Neuronal stem cell (in vitro differentiated cells): ENCODE results near the gene TRAPPC1.

ENCODE experiments used
- DNase-seq: peaks from one replicate; pipeline ENCODE4 v3.0.0-alpha.2; 2013; ENCODE audit warnings: low spot score
- H2AFZ ChIP-seq: one replicate; pipeline ENCODE4 v1.6.1; 2013; ENCODE audit warnings: mild to moderate bottlenecking, low read length, inconsistent platforms
- H2AK5ac ChIP-seq: 2 replicates; pipeline ENCODE4 v1.6.1; 2013; ENCODE audit warnings: low read depth, mild to moderate bottlenecking, inconsistent platforms, low read length, moderate library complexity, mixed read lengths
- H2BK120ac ChIP-seq: 2 replicates; pipeline ENCODE4 v1.6.1; 2013; ENCODE audit warnings: low read depth, mild to moderate bottlenecking, inconsistent platforms, low read length, moderate library complexity, mixed read lengths
- H2BK12ac ChIP-seq: one replicate; pipeline ENCODE4 v1.6.1; 2013; ENCODE audit warnings: low read length, inconsistent platforms
- H2BK15ac ChIP-seq: 2 replicates; pipeline ENCODE4 v1.6.1; 2013; ENCODE audit warnings: mild to moderate bottlenecking, low read length, inconsistent platforms, mixed read lengths
- H2BK5ac ChIP-seq: one replicate; pipeline ENCODE4 v1.6.1; 2013; ENCODE audit warnings: inconsistent platforms, mild to moderate bottlenecking, low read length, moderate library complexity
- H3K14ac ChIP-seq: one replicate; pipeline ENCODE4 v1.6.1; 2013; ENCODE audit warnings: low read length, inconsistent platforms
- H3K18ac ChIP-seq: 2 replicates; pipeline ENCODE4 v1.6.1; 2013; ENCODE audit warnings: low read length, inconsistent platforms
- H3K23ac ChIP-seq: 2 replicates; pipeline ENCODE4 v1.6.1; 2013; ENCODE audit warnings: low read depth, mild to moderate bottlenecking, mixed read lengths, low read length, inconsistent platforms; ENCODE audit not compliant: poor library complexity
- H3K27ac ChIP-seq: replicated peaks from 3 replicates; pipeline ENCODE4 v1.5.1; 2013; ENCODE audit warnings: low read length, inconsistent platforms
- H3K27me3 ChIP-seq, 3 experiments: 2 replicates each; pipeline ENCODE4 v1.6.1; 2013; ENCODE audit warnings: low read length in 3 of 3, mild to moderate bottlenecking in 2 of 3, inconsistent platforms in 1 of 3, low read depth in 1 of 3, mixed read lengths in 1 of 3, moderate library complexity in 1 of 3; ENCODE audit not compliant: control insufficient read depth in 3 of 3, insufficient read depth in 3 of 3
- H3K36me3 ChIP-seq, 2 donors: replicated peaks in 1 of 2; 2 replicates each; pipeline ENCODE4 v1.6.1; 2013; ENCODE audit warnings: low read length in 2 of 2; ENCODE audit not compliant: control insufficient read depth in 2 of 2, insufficient read depth in 2 of 2
- H3K4ac ChIP-seq: 2 replicates; pipeline ENCODE4 v1.6.1; 2013; ENCODE audit warnings: inconsistent platforms, mild to moderate bottlenecking, low read length, moderate library complexity
- H3K4me1 ChIP-seq, 2 donors: 1 replicate in 1 of 2; 2 replicates in 1 of 2; pipeline ENCODE4 v1.6.1; 2013; ENCODE audit warnings: low read length in 2 of 2, low read depth in 1 of 2; ENCODE audit not compliant: control insufficient read depth in 2 of 2, insufficient read depth in 1 of 2
- H3K4me2 ChIP-seq: one replicate; pipeline ENCODE4 v1.6.1; 2013; ENCODE audit warnings: mild to moderate bottlenecking, low read length, inconsistent platforms; ENCODE audit not compliant: insufficient read depth, poor library complexity, severe bottlenecking
- H3K4me3 ChIP-seq, 2 donors: 2 replicates each; pipeline ENCODE4 v1.5.1; 2013; ENCODE audit warnings: low read length in 2 of 2, mild to moderate bottlenecking in 2 of 2, inconsistent platforms in 1 of 2, moderate library complexity in 1 of 2
- H3K79me1 ChIP-seq: one replicate; pipeline ENCODE4 v1.6.1; 2013; ENCODE audit warnings: low read depth, mild to moderate bottlenecking, inconsistent platforms, low read length, moderate library complexity
- H3K9ac ChIP-seq: one replicate; pipeline ENCODE4 v1.6.1; 2013; ENCODE audit warnings: mild to moderate bottlenecking, low read depth, low read length, inconsistent platforms; ENCODE audit not compliant: poor library complexity
- H3K9me3 ChIP-seq, 2 donors: replicated peaks in 1 of 2; 2 replicates each; pipeline versions ENCODE3 to v1.6.1; 2013; ENCODE audit warnings: low read length in 2 of 2, mild to moderate bottlenecking in 2 of 2, inconsistent platforms in 1 of 2, low read depth in 1 of 2, mixed read lengths in 1 of 2, moderate library complexity in 1 of 2; ENCODE audit not compliant: control insufficient read depth in 2 of 2, insufficient read depth in 1 of 2
- H4K8ac ChIP-seq: one replicate; pipeline ENCODE4 v1.6.1; 2013; ENCODE audit warnings: low read depth, mild to moderate bottlenecking, inconsistent platforms, low read length, moderate library complexity
- H4K91ac ChIP-seq: one replicate; pipeline ENCODE4 v1.6.1; 2013; ENCODE audit warnings: low read length, low read depth, mild to moderate bottlenecking, inconsistent platforms; ENCODE audit not compliant: poor library complexity
- WGBS, 2 donors: extraction: QIAGEN DNeasy Blood & Tissue Kit; methylation state at CpG; one replicate each; pipeline ENCODE4 v1.1.7; 2013; ENCODE audit warnings: missing lambda C conversion rate in 2 of 2, mixed read lengths in 1 of 2; ENCODE audit not compliant: insufficient read length in 2 of 2, insufficient replicate concordance in 1 of 2; ENCODE audit errors: extremely low coverage in 2 of 2; 5-methylcytosine and 5-hydroxymethylcytosine counted together

Gene TRAPPC1

DNA sequence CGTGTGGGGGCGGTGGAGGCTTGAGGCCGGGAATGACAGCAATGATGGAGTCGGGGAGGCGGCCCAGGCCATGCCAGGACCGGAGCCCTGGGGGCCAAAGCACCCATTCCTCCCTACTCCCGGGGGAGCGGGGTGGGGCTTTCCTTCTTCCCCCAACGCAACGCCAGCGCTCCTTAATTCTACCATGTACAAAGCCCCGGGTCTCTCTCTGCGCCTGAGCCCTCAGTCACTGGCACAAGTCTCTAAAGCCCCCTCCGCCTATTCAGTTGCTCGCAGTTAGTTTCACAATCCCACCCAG, 15.4 kb downstream of the TRAPPC1 start:
- Histone ChIP-seq H2BK120ac (peak overlapping the region; percentile 83), H3K9ac (no peak overlapping the region), H4K91ac (no peak overlapping the region), H2BK5ac (peak overlapping the region; percentile 93), H2AFZ (peak overlapping the region; percentile 99), H4K8ac (no peak overlapping the region), H3K4me1 (peaks cover 7 to 12% of the 10 kb centered on the region in 2 donors), H3K4ac (no peak overlapping the region), H3K79me1 (no peaks in the 10 kb centered on the region), H3K36me3 (peaks cover 2 to 14% of the 10 kb centered on the region in 2 donors), H3K4me2 (peak overlapping the region; percentile 96), H3K27me3 (peaks cover 0 to 11% (median 0%) of the 10 kb centered on the region in 3 experiments), H3K23ac (peak overlapping the region; percentile 95), H2AK5ac (peak overlapping the region; percentile 20), H3K14ac (no peak overlapping the region), H2BK15ac (peak overlapping the region; percentile 91), H3K18ac (peak overlapping the region; percentile 99), H3K9me3 (peaks cover 0 to 7% of the 10 kb centered on the region in 2 donors), H3K27ac (no peak overlapping the region), H2BK12ac (no peak overlapping the region), H3K4me3 (peak overlapping the region; percentile 87 to 88)
- no CpG with 5 or more reads among the region's 15 CpGs for WGBS, 2 donors
- no peak for DNase-seq

DNA sequence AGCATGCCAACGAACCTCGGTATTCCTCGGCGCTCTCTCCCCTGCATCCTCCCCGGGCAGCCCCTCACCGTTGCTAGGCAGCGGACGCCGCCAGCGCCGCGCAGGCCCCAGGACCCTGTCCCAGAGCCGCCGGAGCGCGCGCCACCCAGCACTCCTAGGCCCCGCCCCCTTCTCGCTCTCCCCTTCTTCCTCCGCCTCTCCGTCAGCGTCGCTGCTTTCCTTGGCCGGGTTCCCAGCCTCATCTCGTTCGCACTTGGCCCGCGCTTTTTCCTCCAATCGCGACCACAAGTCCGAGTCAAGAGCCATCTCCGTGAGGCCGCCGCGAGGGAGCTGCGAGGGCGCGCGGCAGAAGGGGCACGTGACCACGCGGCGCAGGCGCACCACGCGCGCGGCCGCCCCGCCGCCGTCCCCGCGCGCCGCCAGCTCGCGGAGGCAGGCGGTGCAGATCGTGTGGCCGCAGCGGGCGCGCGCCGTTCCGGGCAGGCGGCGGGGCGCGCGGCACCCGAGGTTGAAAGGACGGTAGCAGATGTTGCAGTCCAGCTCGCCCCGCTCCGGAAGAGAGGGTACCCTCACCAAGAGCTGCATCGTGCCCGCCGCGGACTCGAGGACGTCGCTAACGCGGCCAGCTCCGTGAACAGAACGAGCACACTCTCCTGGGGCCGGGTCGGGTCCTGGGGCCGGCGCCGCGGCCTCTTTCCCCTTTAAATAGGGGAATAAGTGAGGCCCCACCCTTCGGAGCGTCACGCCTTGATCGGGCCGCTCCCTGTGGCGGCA, 15.9 kb downstream of the TRAPPC1 start, which contains the start of gene RNF227:
RNF227 (minus strand) TSS at position 679 of the 774 bp plus-strand sequence; CDS start at position 585, 94 bp downstream.
- peak within 1 kb of the TSS; percentile 95 for H3K9ac ChIP-seq

DNA sequence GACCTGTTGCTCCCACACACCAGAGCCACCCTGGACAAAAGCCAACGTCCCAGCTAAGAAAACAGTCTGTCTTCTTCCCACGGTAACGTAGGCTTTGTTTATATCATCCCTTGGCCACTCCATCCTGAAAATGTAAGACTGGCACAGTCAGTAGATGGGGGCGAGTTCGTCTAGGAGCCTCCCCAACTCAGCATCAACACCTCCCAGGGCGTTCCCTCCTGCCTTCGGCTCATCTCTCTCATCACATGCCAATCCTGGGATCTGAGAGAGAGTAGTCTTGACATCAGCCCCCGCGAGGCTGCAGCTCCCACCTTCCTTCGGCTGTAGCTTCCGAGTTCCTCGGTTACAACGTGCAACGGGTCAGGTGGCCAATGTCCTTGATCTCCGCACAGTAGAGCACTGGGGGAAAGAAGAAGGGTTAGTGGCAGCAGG, 16.6 kb downstream of the TRAPPC1 start:
- H3K18ac ChIP-seq = peak overlapping the region; percentile 93
- H3K4me2 ChIP-seq = peak overlapping the region; percentile 96
- peaks cover 2 to 25% of the 10 kb centered on the region in 2 donors for H3K36me3 ChIP-seq
- H4K91ac ChIP-seq = no peak overlapping the region
- peaks cover 7 to 12% of the 10 kb centered on the region in 2 donors for H3K4me1 ChIP-seq
- H2BK15ac ChIP-seq = no peak overlapping the region
- no peak overlapping the region for H3K4ac ChIP-seq
- peak overlapping the region; percentile 99 for H2AFZ ChIP-seq
- H3K23ac ChIP-seq = peak overlapping the region; percentile 95
- peak overlapping the region; percentile 92 for H3K27ac ChIP-seq
- no peak overlapping the region for H2BK12ac ChIP-seq
- H4K8ac ChIP-seq = no peak overlapping the region
- peak overlapping the region; percentile 87 to 88 for H3K4me3 ChIP-seq
- H3K14ac ChIP-seq = no peak overlapping the region
- H2AK5ac ChIP-seq = peak overlapping the region; percentile 85
- H3K9ac ChIP-seq = peak overlapping the region; percentile 95
- peaks cover 0 to 11% (median 0%) of the 10 kb centered on the region in 3 experiments for H3K27me3 ChIP-seq
- no peaks in the 10 kb centered on the region for H3K79me1 ChIP-seq
- DNase-seq = no peak
- H2BK5ac ChIP-seq = peak overlapping the region; percentile 93
- peaks cover 0 to 7% of the 10 kb centered on the region in 2 donors for H3K9me3 ChIP-seq
- no CpG with 5 or more reads among the region's 15 CpGs for WGBS, 2 donors
- no peak overlapping the region for H2BK120ac ChIP-seq

More for the DNA sequence above, 15.9 kb downstream of the TRAPPC1 start, which contains the start of gene RNF227:
- Histone ChIP-seq H2BK5ac (peak within 1 kb of the TSS; percentile 93), H3K4ac (no peak within 1 kb of the TSS), H2BK15ac (peak within 1 kb of the TSS; percentile 91), H3K27ac (peak within 1 kb of the TSS; percentile 92), H4K8ac (no peak within 1 kb of the TSS), H3K9me3 (peaks cover 0 to 7% of the 10 kb centered on the region in 2 donors), H3K27me3 (peaks cover 0 to 11% (median 0%) of the 10 kb centered on the region in 3 experiments), H2AK5ac (peak within 1 kb of the TSS; percentile 85), H2BK120ac (peak within 1 kb of the TSS; percentile 83), H3K18ac (peak within 1 kb of the TSS; percentile 99), H3K23ac (peak within 1 kb of the TSS; percentile 95), H3K36me3 (peaks cover 2 to 19% of the 10 kb centered on the region in 2 donors), H3K4me3 (peak within 1 kb of the TSS; percentile 87 to 88), H2AFZ (peak within 1 kb of the TSS; percentile 99), H3K4me2 (peak within 1 kb of the TSS; percentile 96), H3K4me1 (peaks cover 7 to 12% of the 10 kb centered on the region in 2 donors), H3K14ac (peak within 1 kb of the TSS; percentile 25), H4K91ac (no peak within 1 kb of the TSS), H3K79me1 (no peaks in the 10 kb centered on the region), H2BK12ac (no peak within 1 kb of the TSS)
- DNase-seq = peak; percentile 84
- WGBS, 2 donors = no CpG with 5 or more reads among the region's 100 CpGs

DNA sequence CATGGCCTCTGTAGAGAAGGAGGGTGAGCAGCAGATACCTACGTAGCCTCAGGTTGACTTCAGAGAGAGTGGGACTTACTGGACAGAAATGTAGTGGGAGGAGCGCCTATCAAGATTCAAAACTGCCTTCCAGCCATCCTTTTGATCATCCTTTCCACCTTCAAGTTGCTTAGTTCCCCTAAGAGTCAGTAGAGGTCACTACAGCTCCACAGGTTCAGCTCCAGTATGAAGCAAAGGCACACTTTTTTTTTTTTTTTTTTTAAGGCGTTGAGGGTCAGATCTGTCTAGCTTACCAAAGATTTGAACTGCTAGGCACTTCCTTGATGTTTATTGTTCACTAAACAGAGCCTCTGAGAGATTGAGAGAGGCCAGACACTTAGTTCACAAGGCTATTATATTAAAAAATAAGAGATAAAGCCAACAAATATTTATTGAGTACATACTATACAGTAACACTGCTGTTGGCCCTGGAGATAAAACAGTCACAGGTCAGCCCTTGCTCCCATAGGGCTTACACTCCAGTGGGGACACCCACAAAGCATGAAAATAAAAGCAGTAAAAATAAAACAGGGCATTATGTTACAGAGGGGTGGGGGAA, 18.7 kb downstream of the TRAPPC1 start:
- Histone ChIP-seq H3K9me3 (peaks cover 0 to 7% of the 10 kb centered on the region in 2 donors), H3K23ac (no peak overlapping the region), H2BK120ac (no peak overlapping the region), H3K9ac (no peak overlapping the region), H3K14ac (no peak overlapping the region), H2BK15ac (no peak overlapping the region), H2AK5ac (no peak overlapping the region), H2AFZ (no peak overlapping the region), H3K4me2 (no peak overlapping the region), H3K27me3 (peaks cover 0 to 9% (median 0%) of the 10 kb centered on the region in 3 experiments), H3K79me1 (no peaks in the 10 kb centered on the region), H2BK5ac (no peak overlapping the region), H3K18ac (no peak overlapping the region), H3K27ac (no peak overlapping the region), H3K4ac (no peak overlapping the region), H2BK12ac (no peak overlapping the region), H3K4me3 (no peak overlapping the region), H4K8ac (no peak overlapping the region), H4K91ac (no peak overlapping the region), H3K4me1 (peaks cover 7 to 12% of the 10 kb centered on the region in 2 donors), H3K36me3 (peaks cover 8 to 47% of the 10 kb centered on the region in 2 donors)
- WGBS, 2 donors = no CpG with 5 or more reads among the region's 3 CpGs
- peak; percentile 57 for DNase-seq
